LNCAP (cell line): ENCODE measurements around the gene CASKIN2.

ENCODE experiments used
- TF ChIP-seq, protein P1 (sequence below): fragments of 450-650 bp; IDR thresholded peaks from 2 replicates; pipeline ENCODE4 v1.5.1; 2017; ENCODE audit warnings: mild to moderate bottlenecking

The CASKIN2 gene

GRCh38 chr17:75456417-75457046 lies 58.8 kb downstream of the CASKIN2 start, which contains the start of gene TMEM94:
Gene TMEM94 (plus strand): TSS chr17:75456635. CDS start chr17:75471906, 15,271 bp downstream.
- TF ChIP-seq, protein P1, sequence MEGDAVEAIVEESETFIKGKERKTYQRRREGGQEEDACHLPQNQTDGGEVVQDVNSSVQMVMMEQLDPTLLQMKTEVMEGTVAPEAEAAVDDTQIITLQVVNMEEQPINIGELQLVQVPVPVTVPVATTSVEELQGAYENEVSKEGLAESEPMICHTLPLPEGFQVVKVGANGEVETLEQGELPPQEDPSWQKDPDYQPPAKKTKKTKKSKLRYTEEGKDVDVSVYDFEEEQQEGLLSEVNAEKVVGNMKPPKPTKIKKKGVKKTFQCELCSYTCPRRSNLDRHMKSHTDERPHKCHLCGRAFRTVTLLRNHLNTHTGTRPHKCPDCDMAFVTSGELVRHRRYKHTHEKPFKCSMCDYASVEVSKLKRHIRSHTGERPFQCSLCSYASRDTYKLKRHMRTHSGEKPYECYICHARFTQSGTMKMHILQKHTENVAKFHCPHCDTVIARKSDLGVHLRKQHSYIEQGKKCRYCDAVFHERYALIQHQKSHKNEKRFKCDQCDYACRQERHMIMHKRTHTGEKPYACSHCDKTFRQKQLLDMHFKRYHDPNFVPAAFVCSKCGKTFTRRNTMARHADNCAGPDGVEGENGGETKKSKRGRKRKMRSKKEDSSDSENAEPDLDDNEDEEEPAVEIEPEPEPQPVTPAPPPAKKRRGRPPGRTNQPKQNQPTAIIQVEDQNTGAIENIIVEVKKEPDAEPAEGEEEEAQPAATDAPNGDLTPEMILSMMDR = no peak

GRCh38 chr17:75456039-75456416 lies 59.3 kb downstream of the CASKIN2 start:
- TF ChIP-seq, protein P1 = no peak

GRCh38 chr17:75454193-75454592 lies 61.1 kb downstream of the CASKIN2 start:
- TF ChIP-seq, protein P1 = no peak

DNA sequence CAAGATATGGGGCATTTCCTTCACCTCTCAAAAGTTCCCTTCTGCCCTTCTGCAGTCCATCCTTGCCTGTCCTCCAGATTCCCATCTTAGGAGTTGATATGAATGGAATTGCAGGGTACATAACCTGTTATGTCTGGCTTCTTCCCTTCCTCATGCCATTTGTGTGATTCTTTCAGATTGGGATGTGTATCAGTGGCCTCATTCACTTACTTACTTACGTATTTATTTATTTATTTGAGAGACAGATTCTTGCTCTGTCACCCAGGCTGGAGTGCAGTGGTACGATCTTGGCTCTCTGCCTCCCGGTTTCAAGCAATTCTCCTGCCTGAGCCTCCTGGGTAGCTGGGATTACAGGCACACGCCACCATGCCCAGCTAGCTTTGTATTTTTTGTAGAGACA lies 65.1 kb downstream of the CASKIN2 start:
- TF ChIP-seq, protein P1 = no peak
